HUES6 (cell line): ENCODE measurements around the gene RPS8.
A peak's percentile ranks its signal among the peaks of the same experiment; 100 is the strongest.
"Not testable (repeated sequence)": the region's sequence is repeated elsewhere in the genome, so short reads cannot be mapped to it uniquely, and the experiment has no call there.

ENCODE experiments used
- H3K27ac ChIP-seq: 2 replicates; pipeline ENCODE4 v1.7.0; 2013; ENCODE audit warnings: low read depth, mild to moderate bottlenecking, low read length, inconsistent platforms
- H3K27me3 ChIP-seq: 2 replicates; pipeline ENCODE4 v1.6.1; 2013; ENCODE audit warnings: low read length; ENCODE audit not compliant: control insufficient read depth, insufficient read depth
- H3K36me3 ChIP-seq: 2 replicates; pipeline ENCODE4 v1.6.1; 2013; ENCODE audit warnings: low read length; ENCODE audit not compliant: control insufficient read depth, insufficient read depth
- H3K4me1 ChIP-seq: 2 replicates; pipeline ENCODE4 v1.6.1; 2013; ENCODE audit warnings: low read length; ENCODE audit not compliant: control insufficient read depth, insufficient read depth
- H3K4me3 ChIP-seq: 2 replicates; pipeline ENCODE4 v1.5.1; 2013; ENCODE audit warnings: low read depth, low read length
- H3K9ac ChIP-seq: one replicate; pipeline ENCODE4 v1.6.1; 2013; ENCODE audit warnings: mild to moderate bottlenecking, low read length
- H3K9me3 ChIP-seq: 2 replicates; pipeline ENCODE4 v1.6.1; 2013; ENCODE audit warnings: low read depth, low read length; ENCODE audit not compliant: control insufficient read depth, insufficient read depth

The RPS8 gene

DNA sequence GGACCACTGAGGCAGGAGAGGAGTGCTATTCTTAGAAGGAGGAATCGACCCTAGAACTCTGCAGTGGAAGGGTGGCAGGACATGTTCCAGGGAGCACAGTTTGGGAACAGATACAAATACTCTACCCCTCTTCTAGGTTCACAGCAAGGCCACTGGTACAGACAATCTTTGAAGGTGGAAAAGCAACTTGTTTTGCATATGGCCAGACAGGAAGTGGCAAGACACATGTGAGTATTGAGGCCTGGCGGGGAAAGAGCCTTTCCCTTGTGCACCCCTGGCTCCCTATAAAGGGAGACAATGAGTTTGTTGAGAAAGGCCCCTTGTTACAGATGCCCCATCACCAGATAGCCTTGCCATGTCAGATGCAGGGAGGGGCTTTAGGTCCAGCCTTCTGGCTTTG is 17.9 kb upstream of the RPS8 start:
- H3K27me3 ChIP-seq, result no peaks in the 10 kb centered on the region
- no peaks in the 10 kb centered on the region for H3K9me3 ChIP-seq
- no peak overlapping the region for H3K9ac ChIP-seq
- H3K27ac ChIP-seq, result no peak overlapping the region
- peaks cover 93% of the 10 kb centered on the region for H3K36me3 ChIP-seq
- H3K4me1 ChIP-seq, result no peaks in the 10 kb centered on the region
- no peak overlapping the region for H3K4me3 ChIP-seq

DNA sequence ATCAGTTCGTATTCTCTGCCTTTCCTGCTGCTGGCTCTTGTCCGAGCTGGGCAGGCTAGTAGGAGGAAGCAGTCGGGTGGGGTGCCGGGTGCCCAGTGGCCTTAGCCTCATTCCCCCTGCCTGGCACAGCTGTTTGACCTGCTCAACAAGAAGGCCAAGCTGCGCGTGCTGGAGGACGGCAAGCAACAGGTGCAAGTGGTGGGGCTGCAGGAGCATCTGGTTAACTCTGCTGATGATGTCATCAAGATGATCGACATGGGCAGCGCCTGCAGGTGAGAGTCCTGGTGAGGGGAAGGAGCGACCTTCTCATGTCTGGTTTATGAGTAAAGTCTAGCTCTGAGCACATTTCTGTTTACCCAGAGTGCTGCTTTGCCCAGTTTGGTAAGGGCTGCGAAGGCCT is 16.3 kb upstream of the RPS8 start:
- H3K4me3 ChIP-seq, result no peak overlapping the region
- H3K36me3 ChIP-seq, result peaks cover 93% of the 10 kb centered on the region
- H3K9ac ChIP-seq, result no peak overlapping the region
- H3K27me3 ChIP-seq, result no peaks in the 10 kb centered on the region
- no peak overlapping the region for H3K27ac ChIP-seq
- no peaks in the 10 kb centered on the region for H3K9me3 ChIP-seq
- no peaks in the 10 kb centered on the region for H3K4me1 ChIP-seq

DNA sequence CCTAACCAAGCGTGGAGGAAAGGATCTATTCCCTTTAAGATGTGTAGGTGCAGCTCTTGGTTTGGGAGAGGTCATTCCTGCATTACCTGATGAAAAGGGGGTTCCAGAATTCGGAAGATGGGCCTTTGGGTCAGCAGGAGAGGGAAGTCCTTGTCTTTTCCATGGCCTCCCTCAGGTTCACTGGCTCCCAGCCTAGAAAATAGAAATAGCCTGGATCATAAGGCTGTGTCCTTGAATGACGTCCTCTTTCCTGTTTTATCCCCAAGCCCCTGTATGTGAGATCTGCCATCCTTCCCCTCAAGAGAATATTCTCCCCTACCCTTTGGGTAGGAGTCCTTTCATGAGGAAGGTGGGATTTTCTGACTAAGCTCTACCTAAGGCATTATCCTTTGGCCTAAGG is 14.5 kb upstream of the RPS8 start:
- no peaks in the 10 kb centered on the region for H3K9me3 ChIP-seq
- H3K27ac ChIP-seq, result no peak overlapping the region
- peaks cover 92% of the 10 kb centered on the region for H3K36me3 ChIP-seq
- no peaks in the 10 kb centered on the region for H3K4me1 ChIP-seq
- no peaks in the 10 kb centered on the region for H3K27me3 ChIP-seq
- no peak overlapping the region for H3K9ac ChIP-seq
- H3K4me3 ChIP-seq, result no peak overlapping the region

DNA sequence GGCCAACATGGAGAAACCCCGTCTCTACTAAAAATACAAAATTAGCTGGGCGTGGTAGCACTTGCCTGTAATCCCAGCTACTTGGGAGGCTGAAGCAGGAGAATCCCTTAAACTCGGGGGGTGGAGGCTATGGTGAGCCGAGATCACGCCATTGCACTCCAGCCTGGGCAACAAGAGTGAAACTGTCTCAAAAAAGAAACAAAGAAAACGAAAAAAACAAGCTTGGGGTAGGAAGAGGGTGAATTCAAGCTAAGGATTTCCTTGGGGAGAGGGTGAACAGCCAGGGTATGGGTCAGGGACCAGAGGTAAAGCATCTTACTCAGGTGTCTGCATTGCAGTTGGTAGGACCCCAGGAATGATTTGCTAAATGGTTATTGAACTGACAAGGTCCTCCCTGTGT is 8.9 kb upstream of the RPS8 start:
- peaks cover 73% of the 10 kb centered on the region for H3K36me3 ChIP-seq
- not testable (repeated sequence) for H3K4me3 ChIP-seq, H3K9me3 ChIP-seq, H3K27ac ChIP-seq, H3K9ac ChIP-seq, H3K4me1 ChIP-seq, H3K27me3 ChIP-seq

DNA sequence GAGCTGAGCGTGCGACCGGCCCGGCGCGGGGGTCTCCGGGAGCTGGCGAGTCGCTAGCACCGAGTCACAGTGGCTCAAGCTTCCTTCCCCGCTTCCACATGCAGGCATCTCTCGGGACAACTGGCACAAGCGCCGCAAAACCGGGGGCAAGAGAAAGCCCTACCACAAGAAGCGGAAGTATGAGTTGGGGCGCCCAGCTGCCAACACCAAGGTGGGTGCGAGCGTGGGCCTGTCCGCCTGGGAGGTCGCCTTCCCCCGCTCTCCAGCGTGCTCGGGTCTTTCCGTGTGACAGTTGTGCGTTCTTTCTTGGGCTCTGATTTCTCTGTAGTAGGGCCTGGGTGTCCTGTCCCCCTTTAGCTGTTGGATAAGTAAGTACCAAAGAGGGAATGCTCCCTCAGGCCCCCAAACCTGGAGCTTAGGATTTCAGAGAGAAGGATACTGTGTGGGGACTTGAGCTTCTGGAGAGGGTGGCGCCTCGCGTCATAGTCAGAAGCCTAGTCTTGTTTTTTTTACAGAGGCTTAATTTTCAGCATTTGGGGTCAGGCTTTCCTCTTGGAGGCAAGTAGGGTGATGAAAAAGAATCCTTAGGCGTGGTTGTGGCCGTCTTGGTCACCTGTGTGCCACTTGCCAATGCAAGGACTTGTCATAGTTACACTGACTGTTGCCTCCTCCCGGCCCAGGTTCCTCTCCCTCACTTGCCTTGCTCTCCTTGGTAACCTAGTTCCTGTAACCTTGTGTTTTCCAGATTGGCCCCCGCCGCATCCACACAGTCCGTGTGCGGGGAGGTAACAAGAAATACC is 790 bp downstream of the RPS8 start:
- Histone ChIP-seq H3K27ac (peak overlapping the region; percentile 90), H3K9ac (peak overlapping the region; percentile 98), H3K27me3 (no peaks in the 10 kb centered on the region), H3K36me3 (peaks cover 49% of the 10 kb centered on the region), H3K4me1 (0 out of 2 replicates have a peak, but pooled peaks cover 6% of the 10 kb centered on the region), H3K9me3 (no peaks in the 10 kb centered on the region), H3K4me3 (peak overlapping the region; percentile 72)

DNA sequence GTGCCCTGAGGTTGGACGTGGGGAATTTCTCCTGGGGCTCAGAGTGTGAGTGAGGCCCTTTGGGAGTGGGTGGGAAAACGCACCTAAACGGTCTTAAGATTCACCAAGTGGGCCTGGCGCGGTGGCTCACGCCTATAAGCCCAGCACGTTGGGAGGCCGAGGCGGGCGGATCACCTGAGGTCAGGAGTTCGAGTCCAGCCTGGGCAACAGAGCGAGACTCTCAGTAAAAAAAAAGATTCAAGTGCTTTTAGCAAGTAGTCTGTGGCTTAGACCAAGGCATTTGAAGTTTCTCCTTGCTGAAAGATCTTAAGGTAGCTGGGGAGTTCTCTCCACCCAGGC is 1.4 kb downstream of the RPS8 start:
- peaks cover 51% of the 10 kb centered on the region for H3K36me3 ChIP-seq
- no peaks in the 10 kb centered on the region for H3K27me3 ChIP-seq
- H3K9me3 ChIP-seq, result no peaks in the 10 kb centered on the region
- 0 out of 2 replicates have a peak, but pooled peaks cover 6% of the 10 kb centered on the region for H3K4me1 ChIP-seq
- H3K4me3 ChIP-seq, result peak overlapping the region; percentile 72
- peak overlapping the region; percentile 98 for H3K9ac ChIP-seq
- peak overlapping the region; percentile 90 for H3K27ac ChIP-seq

DNA sequence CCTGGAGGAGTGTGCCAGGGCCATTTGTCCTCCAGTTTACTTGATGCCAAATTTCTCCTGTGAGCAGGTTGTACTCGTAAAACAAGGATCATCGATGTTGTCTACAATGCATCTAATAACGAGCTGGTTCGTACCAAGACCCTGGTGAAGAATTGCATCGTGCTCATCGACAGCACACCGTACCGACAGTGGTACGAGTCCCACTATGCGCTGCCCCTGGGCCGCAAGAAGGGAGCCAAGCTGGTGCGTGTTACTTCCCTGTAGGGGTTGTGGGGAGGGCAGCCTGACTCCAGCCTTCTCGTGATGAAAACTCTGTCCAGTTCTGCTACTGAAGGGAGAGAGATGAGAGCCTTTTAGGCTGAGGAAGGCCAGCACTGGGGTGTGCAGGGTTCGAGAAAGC is 2.2 kb downstream of the RPS8 start:
- H3K9me3 ChIP-seq, result no peaks in the 10 kb centered on the region
- peak overlapping the region; percentile 98 for H3K9ac ChIP-seq
- peak overlapping the region; percentile 72 for H3K4me3 ChIP-seq
- H3K36me3 ChIP-seq, result peaks cover 51% of the 10 kb centered on the region
- H3K27ac ChIP-seq, result 0 out of 2 replicates have a peak overlapping the region, but pooled peaks have one; percentile 90
- 0 out of 2 replicates have a peak, but pooled peaks cover 6% of the 10 kb centered on the region for H3K4me1 ChIP-seq
- no peaks in the 10 kb centered on the region for H3K27me3 ChIP-seq

DNA sequence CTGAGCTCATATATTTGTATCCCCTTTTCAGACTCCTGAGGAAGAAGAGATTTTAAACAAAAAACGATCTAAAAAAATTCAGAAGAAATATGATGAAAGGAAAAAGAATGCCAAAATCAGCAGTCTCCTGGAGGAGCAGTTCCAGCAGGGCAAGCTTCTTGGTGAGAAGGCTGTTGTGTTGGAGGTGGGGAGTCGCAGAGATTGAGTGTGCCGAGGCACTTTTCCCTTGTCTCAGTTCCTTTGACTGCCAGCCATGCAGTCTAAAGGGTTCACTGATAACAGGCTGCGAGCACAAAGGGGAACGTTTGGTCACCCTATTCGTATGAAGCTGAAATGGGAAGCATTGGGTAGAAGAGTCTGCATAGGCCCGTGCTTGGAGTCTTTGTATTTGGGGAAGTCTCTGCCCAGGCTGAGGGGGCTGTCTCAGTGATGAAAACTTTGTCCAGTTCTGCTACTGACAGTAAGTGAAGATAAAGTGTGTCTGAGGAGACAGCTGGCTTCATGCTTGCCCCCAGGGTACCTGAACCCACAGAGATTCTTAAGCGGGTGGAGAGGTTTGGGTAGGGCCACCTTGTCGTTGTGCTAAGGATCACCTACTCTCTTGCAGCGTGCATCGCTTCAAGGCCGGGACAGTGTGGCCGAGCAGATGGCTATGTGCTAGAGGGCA is 2.8 kb downstream of the RPS8 start:
- Histone ChIP-seq H3K9ac (peak overlapping the region; percentile 2), H3K36me3 (peaks cover 51% of the 10 kb centered on the region), H3K4me3 (peak overlapping the region; percentile 72; the same call in 1 of the 2 replicates), H3K27me3 (no peaks in the 10 kb centered on the region), H3K9me3 (no peaks in the 10 kb centered on the region), H3K4me1 (0 out of 2 replicates have a peak, but pooled peaks cover 6% of the 10 kb centered on the region), H3K27ac (no peak overlapping the region)

DNA sequence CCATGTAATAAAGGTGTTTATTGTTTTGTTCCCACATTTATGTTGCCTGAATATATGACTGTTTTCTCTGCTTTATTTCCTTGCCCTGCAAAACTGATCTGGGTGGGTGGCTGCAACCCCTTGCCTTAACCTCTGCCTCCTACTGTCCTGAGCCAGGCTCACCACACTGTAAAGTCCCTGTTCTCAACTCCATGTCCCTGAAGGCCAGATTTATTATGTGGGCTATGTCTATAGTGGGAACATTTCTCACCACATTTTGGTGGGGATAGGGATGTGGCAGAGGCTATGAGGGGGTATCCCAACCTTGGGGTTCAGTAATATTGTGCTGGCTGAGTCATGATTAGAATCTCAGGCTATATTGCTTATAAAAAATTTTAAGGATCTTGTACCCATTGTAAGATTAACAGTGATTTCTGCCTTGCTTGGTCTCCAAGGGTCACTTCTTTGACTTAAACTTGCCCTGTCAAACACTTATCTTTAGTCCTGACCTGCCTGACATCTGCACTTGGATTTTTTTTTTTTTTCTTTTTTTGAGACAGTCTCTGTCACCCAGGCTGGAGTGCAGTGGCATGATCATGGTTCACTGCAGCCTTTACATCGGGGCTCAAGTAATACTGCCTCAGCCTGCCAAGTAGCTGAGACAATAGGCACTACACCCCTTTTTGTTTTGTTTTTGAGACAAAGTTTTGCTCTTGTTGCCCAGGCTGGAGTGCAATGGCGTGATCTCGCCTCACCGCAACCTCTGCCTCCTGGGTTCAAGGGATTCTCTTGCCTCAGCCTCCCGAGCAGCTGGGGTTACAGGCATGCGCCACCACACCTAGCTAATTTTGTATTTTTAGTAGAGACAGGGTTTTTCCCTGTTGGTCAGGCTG is 3.6 kb downstream of the RPS8 start:
- H3K9ac ChIP-seq, result no peak overlapping the region
- no peak overlapping the region for H3K27ac ChIP-seq
- peaks cover 11% of the 10 kb centered on the region for H3K4me1 ChIP-seq
- peaks cover 51% of the 10 kb centered on the region for H3K36me3 ChIP-seq
- no peak overlapping the region for H3K4me3 ChIP-seq
- H3K9me3 ChIP-seq, result no peaks in the 10 kb centered on the region
- peaks cover 4% of the 10 kb centered on the region; the same call in 1 of the 2 replicates for H3K27me3 ChIP-seq

DNA sequence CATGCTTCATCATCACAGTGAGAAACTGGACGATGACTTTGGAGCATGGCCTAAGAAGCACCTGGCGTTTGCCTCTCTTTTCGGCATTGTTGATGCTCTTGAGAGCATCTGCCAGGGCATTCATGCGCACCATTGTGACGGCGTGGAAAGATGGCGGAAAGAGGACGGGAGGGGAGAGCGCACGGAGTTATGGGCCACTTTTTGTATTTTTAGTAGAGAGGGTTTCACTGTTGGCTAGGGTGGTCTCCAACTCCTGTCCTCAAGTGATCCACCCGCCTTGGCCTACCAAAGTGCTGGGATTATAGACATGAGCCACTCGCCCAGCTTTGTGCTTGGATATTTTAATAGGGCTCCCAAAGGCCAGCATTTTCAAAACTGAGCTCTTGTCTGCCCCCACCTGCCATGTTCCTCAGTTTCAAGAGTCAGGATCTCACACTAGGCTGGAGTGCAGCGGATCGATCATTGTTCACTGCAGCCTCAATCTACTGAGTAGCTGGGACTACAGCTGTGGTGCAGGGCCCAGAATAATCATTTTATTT is 5.3 kb downstream of the RPS8 start:
- H3K9me3 ChIP-seq, result no peaks in the 10 kb centered on the region
- H3K27me3 ChIP-seq, result peaks cover 17% of the 10 kb centered on the region
- H3K9ac ChIP-seq, result no peak overlapping the region
- peaks cover 21% of the 10 kb centered on the region for H3K4me1 ChIP-seq
- no peak overlapping the region for H3K27ac ChIP-seq
- H3K4me3 ChIP-seq, result no peak overlapping the region
- peaks cover 51% of the 10 kb centered on the region for H3K36me3 ChIP-seq
